ENCODE results near the gene WDR87. TPM values are rescaled to one million over a fixed set of nuclear protein-coding genes. Genes with fewer than 3 reads are reported as not detected.

The WDR87 gene
- total RNA-seq = not detected
- long read RNA-seq = 0 reads

DNA sequence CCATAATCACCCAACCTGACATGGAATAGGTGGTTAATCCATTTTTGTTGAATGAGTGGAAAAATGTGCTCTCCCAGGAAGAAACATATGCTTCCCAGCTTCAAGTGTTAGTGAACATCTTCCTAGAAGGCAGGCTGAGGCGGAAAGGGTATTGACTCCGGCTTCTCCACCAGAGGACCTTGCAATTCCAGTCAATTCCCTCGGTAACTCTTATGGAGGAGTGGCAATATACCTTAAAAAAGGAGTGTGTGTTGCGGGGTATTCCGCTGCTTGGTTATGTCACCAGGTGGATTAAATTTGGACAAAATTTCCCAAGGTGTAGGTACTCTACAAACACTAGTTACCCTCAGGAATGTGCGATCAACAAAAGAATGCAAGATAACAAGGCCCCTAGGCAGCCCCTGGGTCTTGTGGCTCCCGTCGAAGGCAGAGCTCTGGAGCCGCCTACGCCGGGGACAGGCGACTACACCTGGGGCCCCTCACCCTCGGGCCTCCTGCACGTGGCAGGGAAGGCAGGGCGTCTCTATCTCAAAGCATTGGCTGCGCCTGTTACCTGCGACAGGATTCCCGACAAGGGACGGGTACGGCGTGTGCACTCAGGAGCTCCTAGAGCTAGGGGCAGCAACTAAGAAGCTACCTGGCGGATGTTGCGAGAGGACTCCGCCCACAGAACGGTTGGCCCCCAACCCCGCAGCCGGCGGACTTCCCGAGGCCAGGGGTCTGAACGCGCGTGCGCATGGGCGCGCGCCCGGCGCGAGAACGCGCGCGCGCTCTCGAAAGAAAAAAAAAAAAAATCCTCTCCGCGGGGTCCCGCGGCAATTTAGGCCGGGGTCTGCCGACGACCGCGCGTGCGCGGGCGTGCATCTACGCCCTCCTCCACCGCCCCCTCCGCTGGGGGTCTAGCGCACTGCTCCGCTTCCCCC, at the start of gene WDR87:
Gene WDR87 (minus strand): TSS at position 649 of the 923 bp plus-strand sequence. CDS start 8,355 bp downstream, outside the sequence.
- peak; percentile 21 for ATAC-seq (ENCODE audit: poor library complexity)
- DNase-seq = no peak

DNA sequence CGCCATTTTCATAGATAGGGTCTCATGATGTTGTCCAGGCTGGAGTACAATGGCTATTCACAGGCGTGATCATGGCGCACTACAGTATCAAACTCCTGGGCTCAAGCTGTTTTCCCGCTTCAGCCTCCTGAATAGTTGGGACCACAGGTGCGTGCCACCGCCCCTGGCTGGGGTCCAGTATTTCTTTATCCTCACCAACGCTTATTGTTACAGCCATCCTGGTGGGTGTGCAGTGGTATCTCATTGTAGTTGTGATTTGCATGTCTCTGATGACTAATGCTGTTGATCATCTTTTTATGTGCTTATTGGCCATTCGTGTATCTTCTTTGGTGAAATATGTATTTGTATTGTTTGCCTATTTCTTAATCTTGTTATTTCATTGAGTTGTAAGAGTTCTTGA, 49.6 kb upstream of the WDR87 start:
- intact Hi-C loops (cut with DNase I) = no loop called here
- DNase-seq (no peak), ATAC-seq (ENCODE audit: poor library complexity) (no peak)

More for the DNA sequence above, at the start of gene WDR87:
- intact Hi-C loops (cut with DNase I) = loop anchor here (10.0 kb wide), 1 partner anchor 419 kb away; no protein-coding TSS in a partner anchor

DNA sequence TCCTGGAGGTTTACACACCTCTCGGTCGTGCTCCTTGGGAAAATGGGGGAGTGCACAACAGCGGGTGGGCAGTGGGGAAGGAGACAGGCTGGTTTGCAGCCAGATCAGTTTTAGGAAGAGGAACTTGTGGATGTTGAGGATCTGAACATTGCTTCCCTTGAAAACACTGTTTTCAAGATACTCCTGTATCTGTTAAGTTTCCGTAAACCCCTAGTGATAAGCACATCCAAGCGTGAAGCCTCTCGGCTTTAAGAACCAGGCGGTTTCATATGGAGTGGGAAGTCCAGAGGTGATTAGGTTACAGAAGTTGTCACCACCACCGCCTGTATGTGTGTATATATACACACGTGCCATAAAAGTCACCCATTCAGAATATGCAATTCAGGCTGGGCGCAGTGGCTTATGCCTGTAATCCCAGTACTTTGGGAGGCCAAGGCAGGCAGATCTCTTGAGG, 48.1 kb upstream of the WDR87 start:
- intact Hi-C loops (cut with DNase I) = no loop called here
- DNase-seq (no peak), ATAC-seq (ENCODE audit: poor library complexity) (no peak)

DNA sequence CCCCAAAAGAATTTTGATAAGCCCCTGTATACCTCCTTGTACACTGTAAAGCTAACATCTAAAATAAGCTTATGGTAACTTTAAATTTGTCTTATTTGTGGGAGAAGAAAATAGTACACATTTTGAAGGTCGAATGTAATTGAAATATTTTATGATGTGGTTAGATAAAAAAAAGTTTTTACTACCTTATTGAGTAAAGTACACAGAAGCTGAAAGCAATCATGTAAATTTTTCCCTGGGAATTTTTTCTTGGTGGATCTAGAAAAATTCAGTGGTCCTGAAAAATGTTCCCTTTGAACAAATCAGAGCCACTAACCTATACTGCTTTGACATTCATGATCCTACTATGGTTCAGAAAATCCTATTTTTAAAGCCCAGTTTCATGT, 47.5 kb upstream of the WDR87 start:
- intact Hi-C loops (cut with DNase I) = no loop called here
- DNase-seq = no peak
- ATAC-seq (ENCODE audit: poor library complexity) = no peak

DNA sequence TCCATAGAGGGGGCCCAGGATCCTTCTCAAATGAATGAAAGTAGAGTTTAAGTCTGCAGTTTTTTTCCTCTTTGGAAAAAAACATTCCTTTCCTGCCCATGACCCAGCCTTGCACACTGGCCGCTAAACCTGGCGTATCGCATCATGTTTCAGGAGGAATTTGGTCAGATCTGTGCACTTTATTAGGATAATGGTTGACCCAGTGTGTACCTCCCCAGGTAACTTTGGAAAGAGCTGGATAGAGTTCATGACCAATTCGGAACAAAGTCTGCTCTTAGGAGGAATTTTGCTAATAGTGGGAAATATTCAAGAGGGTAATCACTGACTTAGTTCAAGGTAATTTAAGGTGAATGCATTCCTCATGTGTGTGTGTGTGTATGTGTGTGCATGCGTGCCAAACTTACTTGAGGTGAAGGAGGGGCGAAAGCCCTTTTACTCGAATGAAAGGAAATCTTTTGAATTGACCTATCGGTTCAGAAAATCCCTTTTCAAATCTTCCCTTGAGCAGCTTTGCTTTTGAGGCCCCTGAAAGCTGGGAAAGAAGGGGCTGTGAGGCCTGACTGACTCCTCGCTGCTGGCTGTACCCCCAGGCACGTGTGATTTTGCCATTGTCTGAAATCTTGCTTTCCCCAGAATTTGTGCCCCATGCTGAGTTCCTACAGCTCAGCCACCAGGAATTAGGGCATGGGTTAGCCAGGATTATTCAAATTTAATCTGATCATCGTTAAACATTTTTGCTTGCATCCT, 47.0 kb upstream of the WDR87 start:
- ATAC-seq (ENCODE audit: poor library complexity) (no peak), DNase-seq (no peak)
- intact Hi-C loops (cut with DNase I) = no loop called here

DNA sequence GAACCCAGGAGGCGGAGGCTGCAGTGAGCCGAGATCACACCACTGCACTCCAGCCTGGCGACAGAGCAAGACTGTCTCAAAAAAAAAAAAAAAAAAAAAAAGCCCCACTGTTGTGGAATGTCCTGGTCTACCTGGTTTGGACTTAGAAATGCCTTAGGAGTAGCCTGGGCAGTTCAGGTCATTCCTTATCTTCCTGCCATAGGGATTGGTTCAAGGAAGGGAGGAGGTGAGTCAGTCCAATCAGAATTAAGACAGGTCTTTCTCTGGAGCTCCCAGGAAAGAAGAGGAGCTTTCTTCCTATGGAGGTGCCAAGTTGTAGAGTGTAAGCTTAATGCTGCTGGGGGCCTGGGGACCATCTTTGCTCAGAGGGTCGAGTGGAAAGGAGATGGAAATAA, 45.4 kb upstream of the WDR87 start:
- DNase-seq (no peak), ATAC-seq (ENCODE audit: poor library complexity) (no peak)
- intact Hi-C loops (cut with DNase I) = no loop called here

DNA sequence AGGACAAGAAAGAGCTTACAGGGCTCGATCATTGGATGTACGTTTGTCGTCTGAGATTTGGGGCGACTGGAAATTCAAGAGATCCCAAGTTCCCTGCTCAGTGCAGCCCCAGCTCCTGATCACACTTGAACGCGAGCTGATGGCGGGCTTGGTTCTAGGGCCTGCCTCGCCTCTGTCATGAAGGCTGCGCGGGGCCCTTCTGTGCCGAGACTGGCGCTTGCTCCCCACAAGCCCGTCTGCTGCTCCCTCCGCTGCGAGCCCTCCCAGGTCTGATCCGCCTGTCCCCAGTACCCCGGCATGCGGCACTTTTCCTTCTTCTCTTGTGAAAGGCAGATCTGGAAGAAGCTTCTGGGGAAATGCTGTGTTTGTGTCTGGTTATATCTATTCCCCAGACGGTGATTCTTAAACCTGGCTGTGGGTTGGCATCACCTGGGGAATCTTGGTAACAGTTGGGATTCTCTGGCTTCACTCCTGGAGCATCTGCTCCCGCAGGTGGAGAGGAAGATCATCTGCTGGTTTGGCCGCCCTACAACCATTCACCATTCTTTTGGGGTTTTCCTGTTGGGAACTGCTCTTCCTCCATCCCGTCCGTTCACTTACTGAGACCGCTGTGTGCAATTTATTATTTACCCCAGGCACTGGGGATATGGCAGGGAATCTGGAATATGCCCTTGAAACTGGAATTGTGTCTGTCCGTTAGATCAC, 44.2 kb upstream of the WDR87 start:
- intact Hi-C loops (cut with DNase I) = no loop called here
- DNase-seq (no peak), ATAC-seq (ENCODE audit: poor library complexity) (no peak)

DNA sequence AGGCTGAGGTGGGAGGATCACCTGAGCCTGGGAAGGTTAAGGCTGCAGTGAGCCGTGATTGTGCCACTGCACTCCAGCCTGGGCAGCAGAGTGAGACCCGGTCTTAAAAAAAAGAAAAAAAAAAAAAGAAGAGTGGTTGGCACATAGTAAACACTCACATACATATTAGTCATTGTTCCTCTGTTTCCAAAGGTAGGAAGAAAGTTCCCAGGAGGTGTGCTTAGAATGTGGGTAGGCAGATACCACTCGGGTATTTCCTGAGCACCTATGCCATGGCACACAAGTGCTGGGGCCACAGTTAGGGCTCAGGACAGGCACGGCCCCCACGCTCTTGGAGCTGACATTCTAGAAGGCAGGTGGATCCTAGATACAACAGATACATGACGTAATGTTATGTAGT, 42.0 kb upstream of the WDR87 start:
- intact Hi-C loops (cut with DNase I) = no loop called here
- ATAC-seq (ENCODE audit: poor library complexity) (no peak), DNase-seq (no peak)

DNA sequence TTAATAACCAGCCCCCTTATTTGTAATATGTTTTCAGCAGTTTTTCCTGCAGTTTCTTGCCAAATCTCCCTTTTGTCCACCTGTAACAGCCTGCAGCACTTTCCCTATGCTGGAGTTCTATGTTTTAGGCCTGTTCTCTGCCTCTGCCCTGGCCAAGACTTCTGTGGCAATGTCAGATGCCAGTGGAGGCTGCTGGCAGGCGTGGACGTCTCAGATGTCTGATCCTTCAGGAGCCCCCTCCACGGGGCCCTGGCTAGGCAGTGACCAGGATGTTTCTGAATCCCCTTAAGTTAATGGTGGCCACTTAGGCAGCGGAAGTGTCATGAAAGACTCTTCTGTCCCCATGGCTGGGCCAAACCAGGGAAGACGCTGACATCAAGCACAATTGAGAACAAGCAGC, 41.4 kb upstream of the WDR87 start:
- ATAC-seq (ENCODE audit: poor library complexity) (no peak), DNase-seq (no peak)
- intact Hi-C loops (cut with DNase I) = no loop called here

DNA sequence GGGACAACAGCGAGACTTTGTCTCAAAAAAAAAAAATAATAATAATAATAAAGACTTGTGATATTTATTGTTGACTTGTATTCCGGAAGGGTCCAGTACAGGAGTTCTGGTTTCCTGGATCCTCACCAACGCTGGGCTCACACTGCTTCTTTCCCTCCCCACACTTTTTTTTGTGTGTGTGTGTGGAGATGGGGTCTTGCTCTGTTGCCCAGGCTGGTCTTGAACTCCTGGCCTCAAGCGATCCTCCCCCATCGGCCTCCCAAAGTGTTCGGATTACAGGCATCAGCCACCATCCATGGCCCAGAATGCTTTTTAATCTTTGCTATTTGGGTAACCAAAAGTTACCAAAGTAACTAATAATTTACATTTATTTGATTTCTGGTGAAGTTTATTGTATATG, 39.7 kb upstream of the WDR87 start:
- ATAC-seq (ENCODE audit: poor library complexity) (no peak), DNase-seq (no peak)
- intact Hi-C loops (cut with DNase I) = no loop called here

DNA sequence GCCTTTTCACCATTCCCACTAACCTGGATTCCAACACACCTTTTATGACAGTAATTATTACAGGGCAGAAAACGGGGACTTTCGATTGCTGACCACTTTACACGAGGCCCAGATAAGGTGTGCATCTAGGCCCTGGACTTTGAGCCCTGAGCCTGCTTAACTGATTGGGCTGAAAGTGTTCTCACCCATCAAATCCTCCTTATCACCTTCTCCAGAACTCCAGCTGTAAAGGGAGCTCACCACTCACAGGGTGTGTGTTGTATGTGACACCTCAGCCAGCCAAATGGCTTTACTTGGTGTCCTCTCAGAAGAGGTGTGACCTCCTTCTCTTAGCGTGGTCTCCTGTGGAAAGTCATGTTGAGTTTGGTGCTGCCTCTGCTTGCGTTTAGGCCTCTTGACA, 37.1 kb upstream of the WDR87 start:
- DNase-seq (no peak), ATAC-seq (ENCODE audit: poor library complexity) (no peak)
- intact Hi-C loops (cut with DNase I) = no loop called here

DNA sequence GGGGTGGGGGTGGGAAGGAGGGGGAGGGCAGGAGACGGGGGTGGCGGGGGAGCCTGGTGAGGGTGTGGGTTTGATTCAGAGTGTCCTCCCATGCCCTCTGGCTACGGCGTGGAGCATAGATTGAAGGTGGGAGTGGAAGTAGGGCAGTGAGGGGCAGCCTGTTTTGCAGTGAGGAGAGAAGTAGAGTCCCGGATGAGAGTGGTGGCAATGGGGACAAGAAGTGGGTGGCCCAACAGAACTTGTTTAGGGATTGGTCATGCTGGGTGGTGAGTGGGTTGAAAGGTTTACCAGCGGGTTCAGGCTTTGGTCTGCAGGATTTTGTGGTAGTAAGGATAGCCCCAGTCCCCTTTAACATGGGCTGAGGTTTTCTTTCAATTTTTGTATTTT, 36.1 kb upstream of the WDR87 start:
- ATAC-seq (ENCODE audit: poor library complexity) (no peak), DNase-seq (no peak)
- intact Hi-C loops (cut with DNase I) = no loop called here

DNA sequence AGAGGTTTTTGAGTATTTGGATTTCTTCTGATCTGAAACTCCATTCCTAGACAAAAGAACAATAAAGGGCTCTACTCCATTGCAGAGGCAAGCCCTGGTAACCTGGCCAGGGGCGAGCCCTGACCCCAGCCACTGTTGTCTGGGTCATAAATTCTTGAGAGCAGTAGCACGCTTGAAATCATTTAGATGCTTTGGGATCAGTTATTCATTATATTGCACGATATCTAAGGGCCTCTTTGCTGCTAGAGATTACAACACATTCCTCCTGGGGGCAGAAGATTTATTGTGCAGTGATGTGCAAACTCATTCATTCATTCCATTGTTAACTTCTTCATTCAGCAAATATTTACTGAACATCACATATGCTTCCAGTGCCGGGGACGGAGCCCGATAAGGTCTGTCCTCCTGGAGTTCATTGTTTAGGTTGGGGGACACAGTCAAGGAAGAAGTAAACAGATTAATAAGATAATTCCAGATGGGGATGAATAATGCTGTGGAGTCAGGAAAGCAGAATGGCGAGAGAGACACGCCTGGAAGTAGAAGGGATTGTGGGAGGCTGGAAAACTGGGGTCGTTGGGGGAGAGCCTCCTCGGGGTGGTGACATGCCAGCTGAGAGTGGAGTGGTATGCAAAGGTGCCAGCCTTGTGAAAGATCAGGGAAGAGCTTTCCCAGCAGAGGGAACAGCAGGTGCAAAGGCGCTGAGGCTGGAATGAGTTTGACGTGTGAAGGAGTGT, 35.6 kb upstream of the WDR87 start:
- intact Hi-C loops (cut with DNase I) = no loop called here
- no peak for DNase-seq
- ATAC-seq (ENCODE audit: poor library complexity) = no peak

DNA sequence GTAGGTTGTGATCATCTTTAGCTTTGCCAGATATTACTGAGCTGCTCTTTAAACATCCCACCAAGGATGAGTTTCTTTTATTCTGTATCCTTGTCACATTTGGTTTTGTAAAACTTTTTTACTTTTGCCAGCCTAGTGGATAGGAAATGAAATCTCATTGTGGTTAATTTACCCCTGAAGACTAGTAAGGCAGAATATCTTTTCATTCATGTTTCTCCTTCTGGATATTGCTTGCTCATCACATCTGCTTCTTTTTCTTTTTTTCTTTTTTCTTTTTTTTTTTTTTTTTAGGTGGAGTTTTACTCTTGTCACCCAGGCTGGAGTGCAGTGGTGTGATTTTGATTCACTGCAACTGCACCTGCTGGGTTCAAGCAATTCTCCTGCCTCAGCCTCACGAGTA, 32.0 kb upstream of the WDR87 start:
- intact Hi-C loops (cut with DNase I) = no loop called here
- DNase-seq (no peak), ATAC-seq (ENCODE audit: poor library complexity) (no peak)

DNA sequence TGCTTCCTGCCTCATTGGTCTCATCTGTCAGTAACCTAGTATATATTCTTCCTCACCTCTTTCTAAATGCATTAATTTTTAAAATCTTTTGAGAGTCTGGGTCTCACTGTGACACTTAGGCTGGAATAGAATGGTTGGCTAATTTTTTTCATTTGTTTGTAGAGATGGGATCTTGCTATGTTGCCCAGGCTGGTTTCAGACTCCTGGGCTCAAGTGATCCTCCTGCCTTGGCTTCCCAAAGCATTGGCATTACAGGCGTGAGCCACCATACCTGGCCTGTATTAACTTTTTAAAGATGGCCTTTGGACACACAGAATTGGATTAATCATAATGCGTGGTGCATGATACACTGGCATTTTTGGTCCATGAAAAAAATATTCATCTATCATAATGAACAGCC, 30.5 kb upstream of the WDR87 start:
- intact Hi-C loops (cut with DNase I) = no loop called here
- DNase-seq = no peak
- no peak for ATAC-seq (ENCODE audit: poor library complexity)

DNA sequence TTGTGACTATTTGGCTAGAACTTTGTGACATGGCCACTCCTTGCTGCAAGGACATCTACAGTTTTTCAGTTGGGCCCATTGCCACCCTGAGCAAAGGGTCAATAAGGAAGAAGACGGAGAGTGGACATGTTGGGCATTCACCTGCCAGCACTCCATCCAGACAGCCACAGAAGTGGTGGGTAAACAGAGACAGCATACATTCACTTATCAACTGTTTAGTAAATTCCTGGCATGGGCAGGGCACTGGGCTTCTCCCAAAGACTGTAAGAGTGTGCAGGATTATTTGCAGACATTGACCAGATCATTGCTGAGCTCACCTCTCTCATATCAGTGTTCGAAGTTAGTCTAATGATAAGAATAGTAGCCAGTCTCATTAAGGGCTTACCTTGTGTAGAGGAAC, 29.8 kb upstream of the WDR87 start:
- DNase-seq = no peak
- intact Hi-C loops (cut with DNase I) = no loop called here
- no peak for ATAC-seq (ENCODE audit: poor library complexity)

DNA sequence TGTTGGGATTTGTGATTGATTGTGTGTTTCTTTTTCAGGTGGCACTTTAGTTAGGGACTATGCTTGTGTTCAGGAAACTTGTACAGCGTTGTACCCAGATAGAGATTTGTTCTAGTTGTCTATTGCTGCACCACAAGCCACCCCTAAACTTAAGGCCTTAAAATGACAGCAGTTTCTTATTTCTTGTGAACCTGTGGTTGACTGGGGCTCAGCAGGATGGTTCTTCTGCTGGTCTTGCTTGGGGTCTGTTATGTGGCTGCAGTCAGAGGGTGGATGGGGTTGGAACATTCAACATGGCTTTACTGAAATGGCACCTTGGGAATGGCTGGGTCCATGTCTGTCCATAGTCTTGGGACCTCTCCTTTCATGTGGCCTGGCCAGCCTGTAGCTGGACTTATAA, 28.9 kb upstream of the WDR87 start:
- intact Hi-C loops (cut with DNase I) = no loop called here
- ATAC-seq (ENCODE audit: poor library complexity) = no peak
- no peak for DNase-seq

DNA sequence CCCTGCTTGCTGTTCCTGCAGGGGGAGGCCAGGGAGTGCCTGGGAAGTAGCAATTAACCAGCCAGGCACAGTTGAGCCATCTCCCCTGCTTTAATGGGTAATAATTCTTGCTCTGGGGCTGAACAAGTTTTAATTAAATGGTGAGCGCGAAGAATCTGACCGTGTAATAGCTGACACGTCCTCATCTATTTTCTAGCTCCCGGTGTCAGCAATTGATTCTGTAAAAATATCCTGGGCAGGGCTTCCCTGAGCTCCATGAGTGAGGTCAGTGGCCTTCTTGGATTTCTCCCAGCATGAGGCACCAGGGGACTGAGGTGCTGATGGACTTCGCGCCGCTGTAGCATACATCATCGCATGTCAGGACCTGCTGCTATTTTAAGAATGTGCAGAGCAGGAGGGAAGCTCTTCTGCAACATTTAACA, 27.6 kb upstream of the WDR87 start:
- DNase-seq (peak; percentile 73), ATAC-seq (ENCODE audit: poor library complexity) (peak; percentile 93)
- intact Hi-C loops (cut with DNase I) = no loop called here
